HEK293 (cell line): ENCODE data around the gene CSTPP1.

Experiments
- CTCF ChIA-PET: fragments of 350-600 bp; formaldehyde crosslinking; extraction: SDS; loops from one replicate; lab custom pipeline; 2021; ENCODE audit warnings: antibody characterized with exemption; lab: Yijun Ruan, JAX
- POLR2A ChIA-PET: fragments of 300-600 bp; formaldehyde crosslinking; extraction: SDS; loops from one replicate; lab custom pipeline; 2020; ENCODE audit warnings: antibody characterized with exemption, inconsistent platforms; lab: Yijun Ruan, JAX
- H3K27ac ChIP-seq: fragments of 200-500 bp; sonication (Bioruptor generic); 2 replicates; pipeline ENCODE4 v1.5.1; 2014; ENCODE audit warnings: low read depth, low read length, control low read depth, inconsistent platforms; ENCODE audit errors: extremely low read depth
- H3K36me3 ChIP-seq, 2 experiments: fragments of 200-500 bp in 1 of 2; sonication (Bioruptor generic) in 1 of 2; 1 replicate in 1 of 2; 2 replicates in 1 of 2; pipeline ENCODE4 v1.5.1; 2014 to 2017; ENCODE audit warnings: inconsistent platforms in 2 of 2, low read length in 2 of 2; ENCODE audit not compliant: control insufficient read depth in 2 of 2, insufficient read depth in 1 of 2
- H3K4me1 ChIP-seq: fragments of 200-500 bp; sonication (Bioruptor generic); 2 replicates; pipeline ENCODE4 v1.5.1; 2014; ENCODE audit warnings: mild to moderate bottlenecking, low read length, inconsistent platforms; ENCODE audit not compliant: control insufficient read depth, insufficient read depth
- H3K4me3 ChIP-seq: 2 replicates; pipeline ENCODE4 v1.5.1; 2011; ENCODE audit warnings: low read depth, mild to moderate bottlenecking, control low read depth, low read length, moderate library complexity
- H3K9me3 ChIP-seq: fragments of 200-500 bp; sonication (Bioruptor generic); 2 replicates; pipeline ENCODE4 v1.5.1; 2014; ENCODE audit warnings: low read depth, low read length, inconsistent platforms; ENCODE audit not compliant: control insufficient read depth, insufficient read depth
- GLIS1 ChIP-seq: fragments of 450-650 bp; formaldehyde crosslinking; IDR thresholded peaks from 2 replicates; pipeline ENCODE4 v1.5.1; 2016; ENCODE audit warnings: missing biosample characterization, missing genetic modification characterization
- IKZF3 ChIP-seq: fragments of 450-650 bp; IDR thresholded peaks from 2 replicates; pipeline ENCODE4 v1.5.0; 2018; ENCODE audit warnings: missing biosample characterization, mild to moderate bottlenecking, missing genetic modification characterization, moderate library complexity
- KLF10 ChIP-seq: fragments of 450-650 bp; IDR thresholded peaks from 2 replicates; pipeline ENCODE4 v1.5.1; 2018; ENCODE audit warnings: missing biosample characterization, mild to moderate bottlenecking, missing genetic modification characterization
- ZBTB6 ChIP-seq: fragments of 450-650 bp; formaldehyde crosslinking; IDR thresholded peaks from 2 replicates; pipeline ENCODE4 v1.5.1; 2017; ENCODE audit warnings: missing biosample characterization, missing genetic modification characterization
- ZBTB8A ChIP-seq: fragments of 450-650 bp; formaldehyde crosslinking; IDR thresholded peaks from 2 replicates; pipeline ENCODE4 v1.5.1; 2016; ENCODE audit warnings: missing biosample characterization, missing genetic modification characterization
- ZNF112 ChIP-seq: fragments of 450-650 bp; formaldehyde crosslinking; IDR thresholded peaks from 2 replicates; pipeline ENCODE4 v1.5.0; 2017; ENCODE audit warnings: missing biosample characterization, missing genetic modification characterization
- ZNF140 ChIP-seq: fragments of 450-650 bp; formaldehyde crosslinking; IDR thresholded peaks from 2 replicates; pipeline ENCODE4 v1.5.1; 2016; ENCODE audit warnings: missing biosample characterization, missing genetic modification characterization
- ZNF157 ChIP-seq: fragments of 450-650 bp; formaldehyde crosslinking; IDR thresholded peaks from 2 replicates; pipeline ENCODE4 v1.5.1; 2016; ENCODE audit warnings: missing biosample characterization, missing genetic modification characterization
- ZNF311 ChIP-seq: fragments of 450-650 bp; formaldehyde crosslinking; IDR thresholded peaks from 2 replicates; pipeline ENCODE4 v1.5.1; 2017; ENCODE audit warnings: missing biosample characterization, missing genetic modification characterization, borderline replicate concordance
- ZNF350 ChIP-seq: fragments of 450-650 bp; formaldehyde crosslinking; IDR thresholded peaks from 2 replicates; pipeline ENCODE4 v1.5.0; 2017; ENCODE audit warnings: missing biosample characterization, mild to moderate bottlenecking, missing genetic modification characterization
- ZNF366 ChIP-seq: fragments of 450-650 bp; formaldehyde crosslinking; conservative IDR thresholded peaks from 2 replicates; pipeline ENCODE4 v1.5.1; 2016; ENCODE audit warnings: missing biosample characterization, missing genetic modification characterization
- ZNF394 ChIP-seq: fragments of 450-650 bp; formaldehyde crosslinking; IDR thresholded peaks from 2 replicates; pipeline ENCODE4 v1.5.1; 2016; ENCODE audit warnings: missing biosample characterization, missing genetic modification characterization, mild to moderate bottlenecking, moderate library complexity, borderline replicate concordance
- ZNF426 ChIP-seq: fragments of 450-650 bp; formaldehyde crosslinking; IDR thresholded peaks from 2 replicates; pipeline ENCODE4 v1.5.1; 2017; ENCODE audit warnings: missing biosample characterization, missing genetic modification characterization, mild to moderate bottlenecking, inconsistent platforms, moderate library complexity
- ZNF48 ChIP-seq: fragments of 450-650 bp; formaldehyde crosslinking; IDR thresholded peaks from 2 replicates; pipeline ENCODE4 v1.5.1; 2016; ENCODE audit warnings: missing biosample characterization, missing genetic modification characterization
- ZNF510 ChIP-seq: fragments of 450-650 bp; formaldehyde crosslinking; IDR thresholded peaks from 2 replicates; pipeline ENCODE4 v1.5.1; 2018; ENCODE audit warnings: mild to moderate bottlenecking, missing genetic modification characterization, missing biosample characterization; ENCODE audit not compliant: insufficient replicate concordance
- ZNF529 ChIP-seq: fragments of 450-650 bp; formaldehyde crosslinking; IDR thresholded peaks from 2 replicates; pipeline ENCODE4 v1.5.1; 2017; ENCODE audit warnings: missing genetic modification characterization, missing biosample characterization; ENCODE audit not compliant: insufficient replicate concordance
- ZNF549 ChIP-seq: fragments of 450-650 bp; IDR thresholded peaks from 2 replicates; pipeline ENCODE4 v1.5.1; 2018; ENCODE audit warnings: missing biosample characterization, missing genetic modification characterization, mild to moderate bottlenecking, inconsistent platforms, moderate library complexity
- ZNF645 ChIP-seq: fragments of 450-650 bp; formaldehyde crosslinking; IDR thresholded peaks from 2 replicates; pipeline ENCODE4; 2016; ENCODE audit warnings: missing biosample characterization, missing genetic modification characterization
- ZNF776 ChIP-seq: fragments of 450-650 bp; formaldehyde crosslinking; IDR thresholded peaks from 2 replicates; pipeline ENCODE4 v1.5.0; 2017; ENCODE audit warnings: missing biosample characterization, missing genetic modification characterization, borderline replicate concordance
- ZNF777 ChIP-seq: fragments of 450-650 bp; formaldehyde crosslinking; IDR thresholded peaks from 2 replicates; pipeline ENCODE4 v1.5.1; 2017; ENCODE audit warnings: missing biosample characterization, missing genetic modification characterization, borderline replicate concordance

CSTPP1 gene

GRCh38 chr11:47182380-47182779, 245.8 kb downstream of the CSTPP1 start:
- CTCF ChIA-PET = interaction anchor here (1.0 kb wide), 2 partner anchors 29 to 172 kb away, joined by 3 to 4 read pairs; no protein-coding TSS in a partner anchor
- POLR2A ChIA-PET = interaction anchor here (1.0 to 2.0 kb wide), 2 partner anchors 33 to 54 kb away, joined by 3 to 10 read pairs; partner anchors contain the start of gene DDB2
- H3K36me3 ChIP-seq = peaks cover 0 to 46% of the 10 kb centered on the region in 2 experiments; a peak in 2 of 3 replicates
- H3K4me1 ChIP-seq = peaks cover 2% of the 10 kb centered on the region; the same call in 1 of the 2 replicates
- H3K27ac ChIP-seq = no peak overlapping the region
- H3K4me3 ChIP-seq = no peak overlapping the region
- TF ChIP-seq ZNF510 (tag by site-specific recombination) (no peak), ZNF529 (no peak), ZNF426 (tag by site-specific recombination) (no peak)
- TF ChIP-seq, all 188 proteins: peak for 0
- no peaks in the 10 kb centered on the region for H3K9me3 ChIP-seq

- Histone ChIP-seq H3K27ac (no peak overlapping the region), H3K4me3 (no peak overlapping the region), H3K36me3 (peaks cover 0 to 41% of the 10 kb centered on the region in 2 experiments; a peak in 2 of 3 replicates), H3K4me1 (peaks cover 9% of the 10 kb centered on the region), H3K9me3 (no peaks in the 10 kb centered on the region)
- ChIA-PET CTCF (no interaction called here), POLR2A (interaction anchor here (1.0 to 2.0 kb wide), 3 partner anchors 32 to 65 kb away, joined by 3 to 10 read pairs (median 9); partner anchors contain the start of genes ACP2 and DDB2)
- TF ChIP-seq ZNF311 (no peak), ZNF140 (tag by site-specific recombination) (no peak), ZBTB8A (tag by site-specific recombination) (no peak), ZNF157 (tag by site-specific recombination) (no peak), ZNF394 (tag by site-specific recombination) (no peak), ZNF776 (tag by site-specific recombination) (no peak), ZNF549 (tag by site-specific recombination) (no peak), ZNF350 (tag by site-specific recombination) (no peak)
These were observed 246.7 kb downstream of the CSTPP1 start for GRCh38 chr11:47183031-47183856.

- TF ChIP-seq ZNF48 (tag by site-specific recombination) (no peak), IKZF3 (tag by site-specific recombination) (no peak), ZNF366 (tag by site-specific recombination) (no peak)
- Histone ChIP-seq H3K4me1 (peaks cover 9% of the 10 kb centered on the region), H3K9me3 (no peaks in the 10 kb centered on the region), H3K4me3 (no peak overlapping the region), H3K27ac (no peak overlapping the region), H3K36me3 (peaks cover 0 to 34% of the 10 kb centered on the region in 2 experiments; a peak in 2 of 3 replicates)
- ChIA-PET CTCF (interaction anchor here (0.5 to 1.6 kb wide), 4 partner anchors 18 to 182 kb away, joined by 3 to 6 read pairs (median 4); no protein-coding TSS in a partner anchor), POLR2A (interaction anchor here (1.3 to 2.8 kb wide), 3 partner anchors 12 to 65 kb away, joined by 3 to 46 read pairs (median 9); partner anchors contain the start of genes ACP2 and DDB2)
These were observed 247.4 kb downstream of the CSTPP1 start for GRCh38 chr11:47183969-47184368.

- CTCF ChIA-PET = interaction anchor here (0.5 to 1.6 kb wide), 10 partner anchors 19 to 819 kb away, joined by 3 to 7 read pairs (median 4); no protein-coding TSS in a partner anchor
- POLR2A ChIA-PET = interaction anchor here (0.6 to 2.8 kb wide), 13 partner anchors 13 to 467 kb away, joined by 3 to 46 read pairs (median 4); partner anchors contain the start of genes ACP2 and DDB2
- H3K27ac ChIP-seq = peak overlapping the region; percentile 72; the same call in 1 of the 2 replicates
- H3K9me3 ChIP-seq = no peaks in the 10 kb centered on the region
- peaks cover 0 to 26% of the 10 kb centered on the region in 2 experiments; a peak in 2 of 3 replicates for H3K36me3 ChIP-seq
- H3K4me1 ChIP-seq = peaks cover 9% of the 10 kb centered on the region
- peak overlapping the region; percentile 73 for H3K4me3 ChIP-seq
- TF ChIP-seq GLIS1 (tag by site-specific recombination) (no peak), ZNF645 (no peak), ZNF112 (tag by site-specific recombination) (no peak), KLF10 (no peak), ZNF777 (tag by site-specific recombination) (no peak), ZBTB6 (tag by site-specific recombination) (0 out of 2 replicates have a peak, but pooled peaks have one; percentile 61)
These were observed 248.2 kb downstream of the CSTPP1 start for GRCh38 chr11:47184711-47185304.
